Endometrium (tissue), 2 donors: ENCODE data around the gene ZFP91.

Experiments
- FAIRE-seq: peaks from 2 replicates; lab custom pipeline; 2012; peaks lifted over from hg19 to GRCh38; lab: Jason Lieb, UNC
- donor health status: control.
- donor health status: control.

ZFP91 gene

GRCh38 chr11:58586998-58587397, 8.1 kb downstream of the ZFP91 start:
- FAIRE-seq: no peak

DNA sequence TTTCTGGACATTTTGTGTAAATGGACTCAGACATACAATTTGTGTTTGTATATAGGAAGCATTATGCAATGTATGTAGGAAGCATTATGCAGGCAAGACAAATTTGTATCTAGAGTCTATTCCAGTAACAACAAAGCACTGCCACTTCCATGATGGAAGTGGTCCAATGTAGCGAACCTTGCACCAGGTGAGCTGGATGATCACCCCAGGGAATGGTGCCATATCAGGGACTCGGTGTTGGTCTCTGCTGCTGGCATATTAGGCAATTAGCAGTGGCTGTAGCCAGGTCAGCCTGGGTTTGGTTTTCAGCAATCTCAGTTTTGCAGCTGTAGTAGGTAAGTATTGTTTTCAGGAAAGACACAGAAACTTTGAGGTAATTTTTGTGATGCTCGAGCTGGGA, 12.8 kb downstream of the ZFP91 start:
- FAIRE-seq: no peak

DNA sequence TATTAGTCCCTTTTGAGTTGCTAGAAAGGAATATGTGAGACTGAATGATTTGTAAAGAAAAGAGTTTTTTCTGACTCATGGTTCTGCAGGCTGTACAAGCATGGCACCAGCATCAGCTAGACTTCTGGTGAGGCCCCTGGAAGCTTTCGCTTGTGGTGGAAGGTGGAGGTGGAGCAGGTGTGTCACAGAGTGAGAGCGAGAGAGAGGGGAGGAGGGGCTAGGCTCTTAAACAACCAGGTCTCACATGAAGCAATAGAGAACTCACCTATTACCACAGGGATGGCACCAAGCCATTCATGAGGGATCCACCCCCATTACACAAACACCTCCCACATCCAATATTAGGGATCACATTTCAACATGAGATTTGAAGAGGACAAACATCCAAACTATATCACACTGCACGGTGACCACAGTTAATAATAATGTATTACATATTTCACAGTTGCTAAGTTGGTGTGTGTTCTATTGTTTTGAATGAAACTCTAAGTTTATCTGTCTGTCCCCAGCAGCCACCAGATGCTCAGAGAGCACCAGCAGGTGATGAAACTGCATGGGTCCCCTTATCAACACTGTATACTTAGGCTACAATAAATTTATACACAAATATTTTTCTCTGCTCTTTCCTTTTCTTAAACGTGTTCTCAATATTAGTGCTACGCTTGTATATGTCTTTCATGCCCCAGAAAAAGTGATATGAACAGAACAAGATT, 14.1 kb downstream of the ZFP91 start:
- no peak for FAIRE-seq

DNA sequence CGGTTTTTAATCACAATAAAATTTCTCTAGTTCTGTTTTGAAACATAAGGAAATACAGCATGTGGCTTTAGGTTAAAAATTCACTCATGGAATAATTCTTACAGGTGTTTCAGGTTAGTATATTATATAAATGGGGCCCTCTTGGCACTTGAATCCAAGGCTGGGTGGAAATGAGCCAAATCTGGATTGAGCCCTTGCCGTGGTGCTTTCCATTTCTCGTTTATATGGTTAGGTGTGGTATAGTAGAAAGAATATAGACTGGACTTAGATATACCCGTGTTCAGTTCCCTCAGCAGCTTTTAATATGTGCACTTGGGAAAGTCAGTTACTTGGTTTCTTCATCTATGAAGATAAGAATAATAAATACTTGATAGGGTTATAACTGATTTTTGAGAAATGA, 16.0 kb downstream of the ZFP91 start:
- FAIRE-seq: no peak

GRCh38 chr11:58596621-58597020, 17.8 kb downstream of the ZFP91 start:
- no peak for FAIRE-seq

DNA sequence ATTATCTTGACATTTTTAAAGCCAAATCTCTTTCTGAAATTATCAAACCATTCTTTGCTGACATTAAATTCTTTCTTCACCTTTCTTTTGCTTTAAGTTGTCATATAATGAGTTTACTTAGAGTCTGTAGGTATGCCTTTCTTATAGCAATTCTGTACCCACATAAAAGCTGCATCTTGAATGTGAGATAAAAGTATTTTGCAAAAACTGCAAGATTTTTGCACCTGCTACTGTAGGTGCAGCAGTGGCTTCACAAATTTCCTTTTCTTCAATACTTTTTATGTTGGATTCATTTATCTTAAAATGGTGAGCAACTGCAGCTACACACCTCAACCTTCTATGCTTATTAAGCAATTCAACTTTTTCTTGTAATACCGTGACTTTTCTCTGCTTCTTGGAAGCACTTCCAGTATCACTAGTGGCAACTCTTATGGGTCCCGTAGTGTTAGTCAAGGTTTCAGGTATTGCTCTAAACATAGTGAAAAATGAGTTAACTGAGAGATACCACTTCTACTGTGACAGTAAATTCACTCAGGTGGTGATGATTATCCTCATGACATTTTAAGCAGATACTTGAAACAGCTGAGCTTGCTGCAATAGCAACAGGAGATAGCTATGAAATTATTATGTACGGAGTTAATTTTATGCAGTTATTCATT, 18.8 kb downstream of the ZFP91 start:
- FAIRE-seq: no peak

GRCh38 chr11:58600510-58600909, 21.6 kb downstream of the ZFP91 start:
- no peak for FAIRE-seq

GRCh38 chr11:58606930-58607714, 28.3 kb downstream of the ZFP91 start:
- no peak for FAIRE-seq

DNA sequence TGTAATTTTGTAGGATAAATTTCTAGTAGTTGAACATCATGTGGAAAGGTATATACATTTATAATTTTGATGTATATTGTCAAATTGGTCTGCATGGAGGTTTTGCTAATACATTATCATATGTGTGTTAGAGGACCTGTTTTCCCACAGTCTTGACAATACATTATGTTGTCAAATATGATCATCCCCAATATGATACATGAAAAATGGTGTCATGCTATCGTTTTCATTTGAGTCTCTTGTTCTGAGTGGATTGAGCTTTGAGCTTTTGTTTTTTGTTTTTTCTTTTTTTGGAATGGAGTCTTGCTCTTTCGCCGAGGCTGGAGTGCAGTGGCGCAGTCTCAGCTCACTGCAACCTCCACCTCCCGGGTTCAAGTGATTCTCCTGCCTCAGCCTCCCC, 29.5 kb downstream of the ZFP91 start:
- no peak for FAIRE-seq

GRCh38 chr11:58609723-58610122, 30.9 kb downstream of the ZFP91 start:
- no peak for FAIRE-seq

DNA sequence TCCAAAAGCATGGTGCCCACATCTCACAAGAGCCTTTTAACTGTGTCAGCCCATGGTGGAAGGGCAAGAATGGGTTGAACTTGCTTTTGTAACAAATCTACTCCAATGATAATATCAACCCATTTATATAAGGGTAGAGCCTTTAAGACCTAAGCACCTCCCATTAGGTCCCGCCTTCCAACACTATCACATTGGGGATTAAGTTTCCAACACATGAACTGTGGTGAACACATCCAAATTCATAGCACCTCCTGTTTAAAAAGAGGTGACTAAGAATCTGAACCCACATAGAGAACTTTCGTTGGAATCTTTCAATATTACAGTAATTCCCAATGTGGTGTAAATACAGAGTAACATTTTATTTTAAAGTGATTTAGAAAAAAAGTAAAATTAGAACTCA, 34.4 kb downstream of the ZFP91 start:
- no peak for FAIRE-seq

GRCh38 chr11:58615559-58615958, 36.7 kb downstream of the ZFP91 start:
- no peak for FAIRE-seq

DNA sequence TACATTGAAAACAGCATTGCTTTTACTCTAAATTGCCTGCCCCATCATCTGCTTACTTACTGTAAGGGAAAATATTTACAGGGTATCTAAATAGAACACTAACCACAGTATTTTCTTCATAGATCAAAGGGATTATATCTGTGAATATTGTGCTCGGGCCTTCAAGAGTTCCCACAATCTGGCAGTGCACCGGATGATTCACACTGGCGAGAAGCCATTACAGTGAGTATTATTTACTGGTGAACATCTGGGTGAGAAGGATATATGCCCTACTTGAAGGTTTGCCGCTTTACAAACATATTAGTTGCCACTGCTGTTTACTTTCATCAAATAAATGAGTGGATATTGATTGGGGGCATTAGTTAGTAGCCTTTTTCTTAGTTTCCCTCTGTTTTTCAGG, 37.7 kb downstream of the ZFP91 start:
- FAIRE-seq: no peak

GRCh38 chr11:58617976-58618557, 39.2 kb downstream of the ZFP91 start:
- no peak for FAIRE-seq

DNA sequence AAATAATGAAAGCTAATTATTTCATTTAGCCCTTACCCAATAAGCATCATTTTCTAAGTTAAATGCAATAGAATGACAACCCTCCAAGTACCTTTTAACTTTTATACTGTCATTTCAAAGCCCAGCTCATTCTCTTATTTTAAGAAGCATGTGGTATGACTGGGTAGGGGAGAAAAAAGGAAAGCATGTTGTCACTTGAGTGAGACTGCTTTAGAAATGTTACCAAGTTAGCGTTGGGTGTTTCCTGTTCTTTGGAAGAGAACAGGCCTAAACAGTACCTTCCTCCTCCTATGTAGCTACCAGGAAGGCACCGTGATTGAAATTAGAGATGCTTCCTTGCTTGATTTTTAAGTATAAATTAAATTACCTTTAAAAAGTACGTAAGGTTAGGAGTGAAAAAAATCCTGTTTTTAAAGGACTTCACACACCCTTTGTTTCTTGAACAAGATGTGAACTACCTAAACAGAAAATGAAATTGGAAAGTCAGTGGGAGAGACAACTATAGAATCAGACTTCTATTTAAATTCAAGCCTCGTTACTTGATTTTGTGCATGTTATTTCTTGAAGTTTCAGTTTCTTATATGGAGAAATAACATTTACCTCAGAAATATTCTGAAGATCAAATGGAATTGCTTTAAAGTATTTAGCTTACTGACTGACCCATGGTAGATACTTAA, 42.9 kb downstream of the ZFP91 start:
- FAIRE-seq: no peak

DNA sequence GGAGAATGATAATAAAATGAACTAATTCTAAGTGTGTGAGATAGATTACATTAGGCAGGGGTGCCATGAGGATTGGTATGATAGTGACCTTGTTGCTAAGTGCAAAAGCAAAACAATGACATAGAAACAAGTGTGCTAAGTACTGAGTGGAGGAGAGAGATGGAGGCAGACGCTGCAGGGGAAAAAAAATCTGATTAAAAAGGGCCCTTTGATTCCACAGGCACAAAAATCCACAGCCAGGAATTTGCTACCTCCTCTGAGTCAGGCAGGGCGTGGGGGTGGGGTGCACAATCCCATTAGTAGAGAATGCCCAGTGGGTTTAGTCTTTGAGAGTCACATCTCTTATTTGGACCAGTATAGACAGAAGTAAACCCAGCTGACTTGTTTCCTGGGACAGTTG, 43.5 kb downstream of the ZFP91 start, which contains the start of gene CNTF:
CNTF (plus strand) TSS at position 322 of the 400 bp plus-strand sequence. CDS start 88 bp downstream, outside the sequence.
- no peak for FAIRE-seq

DNA sequence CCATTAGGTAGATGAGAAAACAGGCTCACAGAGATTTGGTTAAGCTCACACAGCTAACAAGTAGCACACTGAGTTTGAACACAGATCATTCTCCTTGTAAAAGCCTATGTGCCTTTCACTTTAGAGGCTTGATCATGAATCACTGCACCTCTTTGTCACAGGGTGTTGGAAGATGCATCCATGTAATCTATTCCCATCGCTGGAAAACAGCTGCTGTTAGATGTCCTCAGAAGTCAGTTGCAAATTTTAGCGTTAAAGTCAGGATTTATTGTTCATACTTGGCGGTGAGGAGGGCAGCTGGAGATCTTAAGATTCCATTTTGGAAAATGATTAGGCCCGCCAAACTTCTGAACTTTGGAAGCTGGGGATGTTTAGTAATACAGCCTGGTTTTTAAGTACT, 46.2 kb downstream of the ZFP91 start:
- no peak for FAIRE-seq

- no peak for FAIRE-seq
These were observed 47.1 kb downstream of the ZFP91 start for GRCh38 chr11:58625826-58626460.

DNA sequence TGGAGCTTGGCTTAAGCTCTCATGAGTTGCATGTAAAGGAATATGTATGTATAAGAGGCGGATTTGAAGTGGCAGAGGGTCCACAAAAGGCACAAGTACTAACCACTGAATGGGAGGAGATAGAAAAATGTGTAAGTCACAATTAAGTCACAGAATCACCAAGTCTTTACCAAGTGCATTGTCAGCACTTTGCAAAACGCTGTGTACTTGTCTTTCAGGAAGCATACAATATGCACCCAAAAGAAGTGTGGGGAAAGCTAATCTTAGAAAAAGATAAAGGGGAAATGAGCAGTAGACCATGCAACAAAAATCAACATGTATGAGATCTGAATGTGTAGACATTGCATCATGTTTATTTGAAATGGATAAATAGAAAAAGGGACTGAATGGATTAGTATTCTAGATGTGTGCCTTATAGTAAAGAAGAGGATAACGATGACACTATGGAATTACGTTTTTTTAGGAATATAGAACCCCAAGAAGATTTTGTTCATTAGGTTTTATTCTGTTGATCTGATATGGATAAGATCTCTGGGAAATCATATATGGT, 48.1 kb downstream of the ZFP91 start:
- no peak for FAIRE-seq

DNA sequence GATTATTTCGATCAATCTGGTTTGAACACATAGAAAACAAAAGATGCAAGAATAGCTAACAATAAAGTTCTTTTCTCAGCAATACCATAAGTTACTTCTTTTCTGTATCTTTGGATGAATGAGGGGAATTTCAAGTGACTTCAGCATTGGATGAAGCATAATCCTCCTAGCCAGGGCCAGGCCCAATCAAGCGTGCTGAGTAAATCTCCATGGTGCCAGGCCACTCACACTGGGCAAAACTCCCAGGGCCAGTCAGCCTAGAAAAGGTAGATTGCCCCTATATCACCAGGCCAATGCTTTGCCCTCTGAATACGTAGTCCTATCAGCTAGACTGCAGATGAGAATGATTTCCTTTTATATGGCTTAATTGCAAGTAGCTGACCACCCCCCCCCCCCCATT, 49.6 kb downstream of the ZFP91 start:
- FAIRE-seq: no peak

GRCh38 chr11:58629857-58630256, 51.0 kb downstream of the ZFP91 start:
- no peak for FAIRE-seq
